ENCODE data around the gene TLK1. TPM values are rescaled to one million over a fixed set of nuclear protein-coding genes. Genes with fewer than 3 reads are reported as not detected.

The TLK1 gene
- total and polyA plus RNA-seq, 4 donors = 7.7 to 19.6 (median 15.6) TPM

DNA sequence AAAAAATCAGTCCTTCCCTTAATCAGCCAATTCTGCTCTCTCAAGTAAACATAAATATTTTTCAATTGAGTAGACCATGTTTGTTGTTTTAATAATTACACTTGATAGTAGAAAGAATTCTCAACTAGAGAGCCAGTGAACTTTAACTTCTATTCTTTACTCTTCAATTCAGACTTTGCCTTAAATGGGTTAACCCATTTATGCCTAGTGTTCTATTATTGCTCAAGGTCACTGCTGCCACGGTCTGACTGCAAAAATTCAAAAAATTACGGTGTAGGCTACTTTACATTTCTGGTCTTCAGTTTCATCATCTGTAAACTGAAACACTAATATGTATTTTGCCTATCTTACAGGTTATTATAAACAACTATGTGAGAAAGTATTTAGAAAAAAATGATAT, 103.1 kb downstream of the TLK1 start:
- H3K4me3 ChIP-seq (ENCODE audit: low read depth in 1 of 3, low read length in 3 of 3) = no peak overlapping the region
- H3K27me3 ChIP-seq (ENCODE audit: control insufficient read depth in 4 of 4, insufficient read depth in 4 of 4, low read length in 3 of 4) = no peaks in the 10 kb centered on the region
- TF ChIP-seq SP1 (IDR thresholded peaks at IDR 0.05) = no peak
- no peak for TF ChIP-seq JUND (IDR thresholded peaks at IDR 0.05)
- TF ChIP-seq FOXA1 (IDR thresholded peaks at IDR 0.05) = no peak
- no peak for TF ChIP-seq NR2F2 (IDR thresholded peaks at IDR 0.05)
- peak; percentile 13 to 31 for TF ChIP-seq HNF4A (conservative IDR thresholded peaks at IDR 0.05)
- no peak for TF ChIP-seq RAD21 (IDR thresholded peaks at IDR 0.05)
- TF ChIP-seq, protein P1, sequence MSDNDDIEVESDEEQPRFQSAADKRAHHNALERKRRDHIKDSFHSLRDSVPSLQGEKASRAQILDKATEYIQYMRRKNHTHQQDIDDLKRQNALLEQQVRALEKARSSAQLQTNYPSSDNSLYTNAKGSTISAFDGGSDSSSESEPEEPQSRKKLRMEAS (IDR thresholded peaks at IDR 0.05) = no peak
- no peak for DNase-seq (ENCODE audit: low spot score)
- WGBS = 49% methylated on average over 2 of the region's 2 CpGs
- peaks cover 0 to 12% (median 4%) of the 10 kb centered on the region in 4 donors for H3K4me1 ChIP-seq (ENCODE audit: control insufficient read depth in 4 of 4, insufficient read depth in 4 of 4, low read length in 3 of 4)
- H3K27ac ChIP-seq (ENCODE audit: low read depth in 1 of 2, low read length in 2 of 2) = no peak overlapping the region
- H3K9ac ChIP-seq (ENCODE audit: low read depth in 1 of 2, low read length in 2 of 2) = no peak overlapping the region
- no peaks in the 10 kb centered on the region for H3K9me3 ChIP-seq (ENCODE audit: control insufficient read depth in 4 of 4, low read length in 3 of 4)
- H3K36me3 ChIP-seq (ENCODE audit: control insufficient read depth in 4 of 4, insufficient read depth in 3 of 4, low read depth in 1 of 4, low read length in 3 of 4) = peaks cover 0 to 27% (median 17%) of the 10 kb centered on the region in 4 donors

DNA sequence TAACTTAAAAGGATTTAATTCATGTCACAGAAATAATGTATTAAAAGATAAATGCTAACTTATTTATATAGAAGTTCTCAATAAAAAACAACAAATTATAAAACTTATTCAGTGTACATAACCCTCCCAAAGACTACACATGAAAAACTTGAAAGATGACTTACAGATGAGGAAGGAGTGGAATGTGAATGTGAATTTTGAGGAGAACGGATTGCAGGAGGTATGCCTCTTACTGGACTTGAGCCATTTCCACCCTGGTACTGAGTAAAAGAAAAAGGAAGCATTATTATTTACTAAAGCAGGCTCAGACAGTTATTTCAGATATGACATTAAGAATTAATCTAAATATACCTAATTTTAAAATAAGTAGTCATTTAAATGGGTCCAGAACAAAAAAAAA, 104.4 kb downstream of the TLK1 start:
- H3K4me1 ChIP-seq (ENCODE audit: control insufficient read depth in 4 of 4, insufficient read depth in 4 of 4, low read length in 3 of 4) = peaks cover 0 to 12% (median 4%) of the 10 kb centered on the region in 4 donors
- H3K9me3 ChIP-seq (ENCODE audit: control insufficient read depth in 4 of 4, low read length in 3 of 4) = no peaks in the 10 kb centered on the region
- H3K27me3 ChIP-seq (ENCODE audit: control insufficient read depth in 4 of 4, insufficient read depth in 4 of 4, low read length in 3 of 4) = no peaks in the 10 kb centered on the region
- TF ChIP-seq, protein P2, sequence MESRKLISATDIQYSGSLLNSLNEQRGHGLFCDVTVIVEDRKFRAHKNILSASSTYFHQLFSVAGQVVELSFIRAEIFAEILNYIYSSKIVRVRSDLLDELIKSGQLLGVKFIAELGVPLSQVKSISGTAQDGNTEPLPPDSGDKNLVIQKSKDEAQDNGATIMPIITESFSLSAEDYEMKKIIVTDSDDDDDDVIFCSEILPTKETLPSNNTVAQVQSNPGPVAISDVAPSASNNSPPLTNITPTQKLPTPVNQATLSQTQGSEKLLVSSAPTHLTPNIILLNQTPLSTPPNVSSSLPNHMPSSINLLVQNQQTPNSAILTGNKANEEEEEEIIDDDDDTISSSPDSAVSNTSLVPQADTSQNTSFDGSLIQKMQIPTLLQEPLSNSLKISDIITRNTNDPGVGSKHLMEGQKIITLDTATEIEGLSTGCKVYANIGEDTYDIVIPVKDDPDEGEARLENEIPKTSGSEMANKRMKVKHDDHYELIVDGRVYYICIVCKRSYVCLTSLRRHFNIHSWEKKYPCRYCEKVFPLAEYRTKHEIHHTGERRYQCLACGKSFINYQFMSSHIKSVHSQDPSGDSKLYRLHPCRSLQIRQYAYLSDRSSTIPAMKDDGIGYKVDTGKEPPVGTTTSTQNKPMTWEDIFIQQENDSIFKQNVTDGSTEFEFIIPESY (IDR thresholded peaks at IDR 0.05) = no peak
- TF ChIP-seq RAD21 (IDR thresholded peaks at IDR 0.05) = no peak
- TF ChIP-seq GABPA (IDR thresholded peaks at IDR 0.05 in 1 of 2, conservative IDR thresholded peaks at IDR 0.05 in 1 of 2) = no peak
- TF ChIP-seq TAF1 (conservative IDR thresholded peaks at IDR 0.05) = no peak
- H3K9ac ChIP-seq (ENCODE audit: low read depth in 1 of 2, low read length in 2 of 2) = no peak overlapping the region
- peaks cover 0 to 27% (median 20%) of the 10 kb centered on the region in 4 donors for H3K36me3 ChIP-seq (ENCODE audit: control insufficient read depth in 4 of 4, insufficient read depth in 3 of 4, low read depth in 1 of 4, low read length in 3 of 4)
- H3K4me3 ChIP-seq (ENCODE audit: low read depth in 1 of 3, low read length in 3 of 3) = no peak overlapping the region
- WGBS = 84% methylated on average over 1 of the region's 1 CpG
- DNase-seq (ENCODE audit: low spot score) = no peak
- no peak overlapping the region for H3K27ac ChIP-seq (ENCODE audit: low read depth in 1 of 2, low read length in 2 of 2)

DNA sequence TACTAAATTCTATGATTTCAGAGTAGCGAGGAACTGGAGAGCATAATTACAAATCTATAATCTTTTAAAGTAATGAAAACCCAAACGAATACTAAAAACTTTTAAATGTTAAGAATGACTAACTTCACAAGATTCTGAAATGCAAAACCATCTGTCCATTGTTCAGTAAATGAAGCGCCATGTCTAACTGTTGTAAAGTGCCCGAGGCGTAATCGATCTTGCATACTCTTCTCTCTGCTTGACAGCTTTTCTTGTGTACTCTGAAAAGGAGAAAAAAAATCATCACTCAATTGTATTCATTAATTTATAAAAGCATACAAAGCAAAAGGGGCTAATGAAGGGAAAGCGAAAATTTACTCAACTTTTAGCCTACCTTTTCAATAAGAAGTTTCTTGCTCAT, 111.0 kb downstream of the TLK1 start:
- no peak overlapping the region for H3K9ac ChIP-seq (ENCODE audit: low read depth in 1 of 2, low read length in 2 of 2)
- H3K27me3 ChIP-seq (ENCODE audit: control insufficient read depth in 4 of 4, insufficient read depth in 4 of 4, low read length in 3 of 4) = no peaks in the 10 kb centered on the region
- H3K4me1 ChIP-seq (ENCODE audit: control insufficient read depth in 4 of 4, insufficient read depth in 4 of 4, low read length in 3 of 4) = no peaks in the 10 kb centered on the region
- H3K36me3 ChIP-seq (ENCODE audit: control insufficient read depth in 4 of 4, insufficient read depth in 3 of 4, low read depth in 1 of 4, low read length in 3 of 4) = peaks cover 4 to 40% (median 33%) of the 10 kb centered on the region in 4 donors
- no peak for DNase-seq (ENCODE audit: low spot score)
- no peak overlapping the region for H3K4me3 ChIP-seq (ENCODE audit: low read depth in 1 of 3, low read length in 3 of 3)
- WGBS = 97% methylated on average over 7 of the region's 7 CpGs
- H3K9me3 ChIP-seq (ENCODE audit: control insufficient read depth in 4 of 4, low read length in 3 of 4) = no peaks in the 10 kb centered on the region
- no peak overlapping the region for H3K27ac ChIP-seq (ENCODE audit: low read depth in 1 of 2, low read length in 2 of 2)
- TF ChIP-seq FOXA1 (IDR thresholded peaks at IDR 0.05) (no peak), SP1 (IDR thresholded peaks at IDR 0.05) (no peak), NR2F2 (IDR thresholded peaks at IDR 0.05) (no peak), HNF4A (conservative IDR thresholded peaks at IDR 0.05) (no peak), EGR1 (IDR thresholded peaks at IDR 0.05; ENCODE audit: low read depth in 2 of 2) (no peak), JUND (IDR thresholded peaks at IDR 0.05) (no peak), TAF1 (conservative IDR thresholded peaks at IDR 0.05) (no peak), FOXA2 (IDR thresholded peaks at IDR 0.05) (no peak), RAD21 (IDR thresholded peaks at IDR 0.05) (no peak), RXRA (IDR thresholded peaks at IDR 0.05) (no peak), HNF4G (IDR thresholded peaks at IDR 0.05) (no peak), YY1 (IDR thresholded peaks at IDR 0.05) (no peak)
- TF ChIP-seq, protein P1 (IDR thresholded peaks at IDR 0.05) = no peak
- TF ChIP-seq, protein P3, sequence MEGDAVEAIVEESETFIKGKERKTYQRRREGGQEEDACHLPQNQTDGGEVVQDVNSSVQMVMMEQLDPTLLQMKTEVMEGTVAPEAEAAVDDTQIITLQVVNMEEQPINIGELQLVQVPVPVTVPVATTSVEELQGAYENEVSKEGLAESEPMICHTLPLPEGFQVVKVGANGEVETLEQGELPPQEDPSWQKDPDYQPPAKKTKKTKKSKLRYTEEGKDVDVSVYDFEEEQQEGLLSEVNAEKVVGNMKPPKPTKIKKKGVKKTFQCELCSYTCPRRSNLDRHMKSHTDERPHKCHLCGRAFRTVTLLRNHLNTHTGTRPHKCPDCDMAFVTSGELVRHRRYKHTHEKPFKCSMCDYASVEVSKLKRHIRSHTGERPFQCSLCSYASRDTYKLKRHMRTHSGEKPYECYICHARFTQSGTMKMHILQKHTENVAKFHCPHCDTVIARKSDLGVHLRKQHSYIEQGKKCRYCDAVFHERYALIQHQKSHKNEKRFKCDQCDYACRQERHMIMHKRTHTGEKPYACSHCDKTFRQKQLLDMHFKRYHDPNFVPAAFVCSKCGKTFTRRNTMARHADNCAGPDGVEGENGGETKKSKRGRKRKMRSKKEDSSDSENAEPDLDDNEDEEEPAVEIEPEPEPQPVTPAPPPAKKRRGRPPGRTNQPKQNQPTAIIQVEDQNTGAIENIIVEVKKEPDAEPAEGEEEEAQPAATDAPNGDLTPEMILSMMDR (IDR thresholded peaks at IDR 0.05; ENCODE audit: low read depth, low read length, missing input control) = no peak
- TF ChIP-seq, protein P4, sequence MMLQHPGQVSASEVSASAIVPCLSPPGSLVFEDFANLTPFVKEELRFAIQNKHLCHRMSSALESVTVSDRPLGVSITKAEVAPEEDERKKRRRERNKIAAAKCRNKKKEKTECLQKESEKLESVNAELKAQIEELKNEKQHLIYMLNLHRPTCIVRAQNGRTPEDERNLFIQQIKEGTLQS (IDR thresholded peaks at IDR 0.05) = no peak
- TF ChIP-seq, protein P2 (IDR thresholded peaks at IDR 0.05) = no peak
- TF ChIP-seq, protein P5, sequence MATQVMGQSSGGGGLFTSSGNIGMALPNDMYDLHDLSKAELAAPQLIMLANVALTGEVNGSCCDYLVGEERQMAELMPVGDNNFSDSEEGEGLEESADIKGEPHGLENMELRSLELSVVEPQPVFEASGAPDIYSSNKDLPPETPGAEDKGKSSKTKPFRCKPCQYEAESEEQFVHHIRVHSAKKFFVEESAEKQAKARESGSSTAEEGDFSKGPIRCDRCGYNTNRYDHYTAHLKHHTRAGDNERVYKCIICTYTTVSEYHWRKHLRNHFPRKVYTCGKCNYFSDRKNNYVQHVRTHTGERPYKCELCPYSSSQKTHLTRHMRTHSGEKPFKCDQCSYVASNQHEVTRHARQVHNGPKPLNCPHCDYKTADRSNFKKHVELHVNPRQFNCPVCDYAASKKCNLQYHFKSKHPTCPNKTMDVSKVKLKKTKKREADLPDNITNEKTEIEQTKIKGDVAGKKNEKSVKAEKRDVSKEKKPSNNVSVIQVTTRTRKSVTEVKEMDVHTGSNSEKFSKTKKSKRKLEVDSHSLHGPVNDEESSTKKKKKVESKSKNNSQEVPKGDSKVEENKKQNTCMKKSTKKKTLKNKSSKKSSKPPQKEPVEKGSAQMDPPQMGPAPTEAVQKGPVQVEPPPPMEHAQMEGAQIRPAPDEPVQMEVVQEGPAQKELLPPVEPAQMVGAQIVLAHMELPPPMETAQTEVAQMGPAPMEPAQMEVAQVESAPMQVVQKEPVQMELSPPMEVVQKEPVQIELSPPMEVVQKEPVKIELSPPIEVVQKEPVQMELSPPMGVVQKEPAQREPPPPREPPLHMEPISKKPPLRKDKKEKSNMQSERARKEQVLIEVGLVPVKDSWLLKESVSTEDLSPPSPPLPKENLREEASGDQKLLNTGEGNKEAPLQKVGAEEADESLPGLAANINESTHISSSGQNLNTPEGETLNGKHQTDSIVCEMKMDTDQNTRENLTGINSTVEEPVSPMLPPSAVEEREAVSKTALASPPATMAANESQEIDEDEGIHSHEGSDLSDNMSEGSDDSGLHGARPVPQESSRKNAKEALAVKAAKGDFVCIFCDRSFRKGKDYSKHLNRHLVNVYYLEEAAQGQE (IDR thresholded peaks at IDR 0.05) = no peak
